Adrenal gland (tissue), 12 donors: ENCODE measurements around the gene TMUB2. TPM values are rescaled to one million over a fixed set of nuclear protein-coding genes. Genes with fewer than 3 reads are reported as not detected.
"Not testable (repeated sequence)": the region's sequence is repeated elsewhere in the genome, so short reads cannot be mapped to it uniquely, and the experiment has no call there.

ENCODE experiments used
- DNase-seq, 7 donors: peaks; one replicate each; pipeline ENCODE4 v3.0.0-alpha.2; 2019 to 2020
- H3K27ac ChIP-seq, 5 donors: fragments of 200-600 bp; sonication (generic) in 4 of 5; 1 replicate in 3 of 5; 2 replicates in 2 of 5; pipeline versions ENCODE4 v1.5.1 to v1.8.0; 2016 to 2020; ENCODE audit warnings: mild to moderate bottlenecking in 1 of 5
- H3K27me3 ChIP-seq: fragments of 200-600 bp; 2 replicates; pipeline ENCODE4 v1.8.0; 2021
- H3K36me3 ChIP-seq, 2 donors: fragments of 200-600 bp; replicated peaks in 1 of 2; 1 replicate in 1 of 2; 2 replicates in 1 of 2; pipeline versions ENCODE4 v1.5.1 to v1.8.0; 2018 to 2022
- H3K4me1 ChIP-seq, 2 donors: fragments of 200-600 bp; replicated peaks in 1 of 2; 1 replicate in 1 of 2; 2 replicates in 1 of 2; pipeline versions ENCODE4 v1.5.1 to v1.8.0; 2018 to 2021
- H3K4me3 ChIP-seq, 4 donors: fragments of 200-600 bp; sonication (generic) in 3 of 4; one replicate each; pipeline ENCODE4 v1.5.1; 2016 to 2018
- H3K9me3 ChIP-seq, 3 donors: fragments of 200-600 bp; sonication (generic) in 1 of 3; replicated peaks in 1 of 3; 1 replicate in 2 of 3; 2 replicates in 1 of 3; pipeline versions ENCODE4 v1.5.1 to v1.8.0; 2016 to 2021
- POLR2A ChIP-seq, 2 donors: fragments of 450-650 bp; IDR thresholded peaks; one replicate each; pipeline ENCODE4 v1.6.1; 2017; ENCODE audit warnings: antibody characterized with exemption in 2 of 2, mild to moderate bottlenecking in 2 of 2, moderate library complexity in 1 of 2
- WGBS, 4 donors: extraction: QIAGEN DNeasy Blood & Tissue Kit in 2 of 4; methylation state at CpG; one replicate each; pipeline versions ENCODE4 v1.1.5 to v1.1.7; 2013 to 2017; 5-methylcytosine and 5-hydroxymethylcytosine counted together
- intact Hi-C, 2 donors: fragments of 100-400 bp; cut with DNase I; formaldehyde crosslinking; loops; one replicate each; pipeline versions ENCODE4 v1.14.1 to v1.15.0; 2022 to 2023
- microRNA-seq, 3 donors: library from miRNA; unstranded; fragments of <30 nt; microRNA quantifications; one replicate each; pipeline ENCODE4, GENCODE V29; 2017 to 2020
- polyA plus RNA-seq, 3 donors: library from polyadenylated mRNA; stranded (reverse); fragments of 200-250 nt in 2 of 3; fragments of 350-450 nt in 1 of 3; fragmentation: Illumina TruSeq in 1 of 3; extraction: RNeasy Lipid Tissue Mini Kit (QIAGEN cat#74804) in 1 of 3; gene quantifications; one replicate each; pipeline ENCODE4 v1.2.3, GENCODE V29; 2013 to 2014
- small RNA-seq, 2 donors: library from RNA; depleted of rRNA; stranded (forward); fragments of <200 nt; gene quantifications; one replicate each; pipeline ENCODE3, GENCODE V24; 2016
- total RNA-seq, 9 donors: library from RNA; depleted of rRNA in 4 of 9; stranded (reverse); fragments of >200 nt in 4 of 9; fragments of 120-200 nt in 1 of 9; fragmentation: NEBNext Ultra II Directional in 1 of 9; extraction: Animal tissue kit (Norgen Biotek cat#: 25700) in 1 of 9; gene quantifications; one replicate each; pipeline versions ENCODE4 v1.1.0 to v1.2.4, GENCODE V29; 2013 to 2023
- TF ChIP-seq, protein P1 (sequence below), 6 experiments: fragments of 450-650 bp in 4 of 6; fragments of 200-600 bp in 2 of 6; sonication (generic) in 1 of 6; IDR thresholded peaks; 1 replicate in 5 of 6; 2 replicates in 1 of 6; pipeline versions ENCODE4 v1.5.1 to v1.8.0; 2016 to 2021; ENCODE audit warnings: antibody characterized with exemption in 6 of 6, mild to moderate bottlenecking in 2 of 6, moderate library complexity in 1 of 6
- donor health status: healthy with polysubstance abuse.
- donor health status: Bipolar disorder and iron deficiency.
- donor health status: DM: yes; HTN: yes; CAD: no.
- donor health status: DM: no; HTN: no; CAD: no.
- donor health status: DM: no; HTN: no; CAD: no.
- donor health status: DM: yes; HTN: yes; CAD: no.

TMUB2 gene
- total and polyA plus RNA-seq, 12 donors, result 21.8 to 89.3 (median 40.3) TPM

DNA sequence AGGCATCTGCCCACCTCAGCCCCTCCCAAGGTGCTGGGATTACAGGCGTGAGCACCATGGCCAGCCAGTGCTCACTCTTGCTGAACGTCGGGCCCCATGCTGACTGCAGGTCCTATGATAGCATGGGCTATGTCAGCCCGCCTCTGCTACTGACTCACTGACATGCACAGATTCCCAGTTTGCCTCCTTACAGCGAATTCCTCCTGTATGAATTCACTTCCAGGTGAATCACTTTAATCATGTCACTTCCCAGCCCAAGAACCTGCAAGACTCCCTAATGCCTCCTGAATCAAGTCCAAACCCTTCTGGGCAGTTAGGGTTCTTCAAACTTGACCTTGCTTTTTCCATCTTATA is 48.8 kb downstream of the TMUB2 start:
- WGBS, 4 donors, result 64 to 85% (median 78%) methylated on average over 5 of the region's 5 CpGs
- H3K9me3 ChIP-seq, result no peaks in the 10 kb centered on the region
- H3K27me3 ChIP-seq, result no peaks in the 10 kb centered on the region
- H3K36me3 ChIP-seq, result no peaks in the 10 kb centered on the region
- H3K27ac ChIP-seq, result peak overlapping the region in 2 of 5 donors; percentile 20 to 60
- DNase-seq, result peak in 1 of 7 donors; percentile 40
- peaks cover 0 to 8% of the 10 kb centered on the region in 2 donors for H3K4me1 ChIP-seq
- TF ChIP-seq, protein P1, sequence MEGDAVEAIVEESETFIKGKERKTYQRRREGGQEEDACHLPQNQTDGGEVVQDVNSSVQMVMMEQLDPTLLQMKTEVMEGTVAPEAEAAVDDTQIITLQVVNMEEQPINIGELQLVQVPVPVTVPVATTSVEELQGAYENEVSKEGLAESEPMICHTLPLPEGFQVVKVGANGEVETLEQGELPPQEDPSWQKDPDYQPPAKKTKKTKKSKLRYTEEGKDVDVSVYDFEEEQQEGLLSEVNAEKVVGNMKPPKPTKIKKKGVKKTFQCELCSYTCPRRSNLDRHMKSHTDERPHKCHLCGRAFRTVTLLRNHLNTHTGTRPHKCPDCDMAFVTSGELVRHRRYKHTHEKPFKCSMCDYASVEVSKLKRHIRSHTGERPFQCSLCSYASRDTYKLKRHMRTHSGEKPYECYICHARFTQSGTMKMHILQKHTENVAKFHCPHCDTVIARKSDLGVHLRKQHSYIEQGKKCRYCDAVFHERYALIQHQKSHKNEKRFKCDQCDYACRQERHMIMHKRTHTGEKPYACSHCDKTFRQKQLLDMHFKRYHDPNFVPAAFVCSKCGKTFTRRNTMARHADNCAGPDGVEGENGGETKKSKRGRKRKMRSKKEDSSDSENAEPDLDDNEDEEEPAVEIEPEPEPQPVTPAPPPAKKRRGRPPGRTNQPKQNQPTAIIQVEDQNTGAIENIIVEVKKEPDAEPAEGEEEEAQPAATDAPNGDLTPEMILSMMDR (IDR thresholded peaks at IDR 0.05), result no peak
- no peak for TF ChIP-seq POLR2A (IDR thresholded peaks at IDR 0.05)
- H3K4me3 ChIP-seq, result no peak overlapping the region
- intact Hi-C loops, result no loop called here

GRCh38 chr17:44236444-44236991 is 49.7 kb downstream of the TMUB2 start:
- WGBS, 4 donors, result 66 to 75% (median 70%) methylated on average over 5 of the region's 5 CpGs

DNA sequence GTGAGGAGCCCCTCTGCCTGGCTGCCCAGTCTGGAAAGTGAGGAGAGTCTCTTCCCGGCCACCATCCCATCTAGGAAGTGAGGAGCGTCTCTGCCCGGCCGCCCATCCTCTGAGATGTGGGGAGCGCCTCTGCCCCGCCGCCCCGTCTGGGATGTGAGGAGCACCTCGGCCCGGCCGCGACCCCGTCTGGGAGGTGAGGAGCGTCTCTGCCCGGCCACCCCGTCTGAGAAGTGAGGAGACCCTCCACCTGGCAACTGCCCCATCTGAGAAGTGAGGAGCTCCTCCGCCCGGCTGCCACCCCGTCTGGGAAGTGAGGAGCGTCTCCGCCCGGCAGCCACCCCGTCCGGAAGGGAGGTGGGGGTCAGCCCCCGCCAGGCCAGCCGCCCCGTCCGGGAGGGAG is 51.1 kb downstream of the TMUB2 start:
- DNase-seq, H3K4me3 ChIP-seq, H3K27me3 ChIP-seq, H3K4me1 ChIP-seq, H3K9me3 ChIP-seq, H3K36me3 ChIP-seq, H3K27ac ChIP-seq, intact Hi-C loops: not testable (repeated sequence)
- 84 to 97% (median 94%) methylated on average over 5 to 24 of the region's 28 CpGs for WGBS, 4 donors

More at GRCh38 chr17:44236444-44236991, 49.7 kb downstream of the TMUB2 start:
- no peaks in the 10 kb centered on the region for H3K27me3 ChIP-seq
- H3K4me3 ChIP-seq, result no peak overlapping the region
- peaks cover 0 to 8% of the 10 kb centered on the region in 2 donors for H3K4me1 ChIP-seq
- H3K36me3 ChIP-seq, result no peaks in the 10 kb centered on the region
- H3K27ac ChIP-seq, result no peak overlapping the region
- no peaks in the 10 kb centered on the region for H3K9me3 ChIP-seq
- DNase-seq, result no peak
- intact Hi-C loops, result no loop called here
- TF ChIP-seq POLR2A (IDR thresholded peaks at IDR 0.05), result no peak
- TF ChIP-seq, protein P1 (IDR thresholded peaks at IDR 0.05), result no peak

- Histone ChIP-seq H3K27me3 (no peaks in the 10 kb centered on the region), H3K36me3 (no peaks in the 10 kb centered on the region), H3K9me3 (no peaks in the 10 kb centered on the region), H3K4me3 (no peak overlapping the region), H3K27ac (no peak overlapping the region), H3K4me1 (peaks cover 0 to 5% of the 10 kb centered on the region in 2 donors)
- DNase-seq, result peak in 1 of 7 donors; percentile 9
- intact Hi-C loops, result no loop called here
- TF ChIP-seq, protein P1 (IDR thresholded peaks at IDR 0.05), result no peak
- no peak for TF ChIP-seq POLR2A (IDR thresholded peaks at IDR 0.05)
- WGBS, 4 donors, result 47 to 72% (median 69%) methylated on average over 6 of the region's 6 CpGs
These were observed 54.4 kb downstream of the TMUB2 start for GRCh38 chr17:44241106-44241624.

Small RNA genes lying within 50 kb of the gene (microRNA-seq; reads per million reads assigned to microRNA genes)
- 0 to 3.4 (median 1.5) reads per million in 3 donors for gene MIR6782

Small RNA genes lying within 50 kb of the gene (small RNA-seq; reads per million reads assigned to genes)
- 0 to 0.24 reads per million in 2 donors for gene MIR6782

Other genes starting within 250 kb of the TMUB2 start
- not detected for gene PPY, start 244.5 kb upstream of the TMUB2 start, total RNA-seq
- not detected for gene PPY, start 244.5 kb upstream of the TMUB2 start, polyA plus RNA-seq
- gene PYY, start 233.0 kb upstream of the TMUB2 start, total RNA-seq, result under 1 TPM in 1 of 9 donors, not detected in 8; 0.43 TPM
- gene PYY, start 233.0 kb upstream of the TMUB2 start, polyA plus RNA-seq, result not detected
- 1 to 10 TPM in 6 of 9 donors, under 1 TPM in 3; 0.22 to 4.4 (median 1.2) TPM for gene NAGS, start 182.3 kb upstream of the TMUB2 start, total RNA-seq
- under 1 TPM; 0.37 to 0.88 (median 0.72) TPM for gene NAGS, start 182.3 kb upstream of the TMUB2 start, polyA plus RNA-seq
- gene TMEM101, start 172.0 kb upstream of the TMUB2 start, total RNA-seq, result 10 to 100 TPM; 20.4 to 52.5 (median 37.2) TPM
- 10 to 100 TPM; 12.4 to 19.1 (median 12.7) TPM for gene TMEM101, start 172.0 kb upstream of the TMUB2 start, polyA plus RNA-seq
- gene LSM12, start 120.3 kb upstream of the TMUB2 start, total RNA-seq, result 10 to 100 TPM; 19.8 to 53.0 (median 37.7) TPM
- gene LSM12, start 120.3 kb upstream of the TMUB2 start, polyA plus RNA-seq, result 10 to 100 TPM; 28.9 to 54.7 (median 37.0) TPM
- gene G6PC3, start 116.2 kb upstream of the TMUB2 start, total RNA-seq, result 100 to 1,000 TPM in 2 of 9 donors, 10 to 100 TPM in 7; 51.2 to 114 (median 80.6) TPM
- gene G6PC3, start 116.2 kb upstream of the TMUB2 start, polyA plus RNA-seq, result 100 to 1,000 TPM in 2 of 3 donors, 10 to 100 TPM in 1; 95.0 to 254 (median 207) TPM
- gene HDAC5, start 63.3 kb upstream of the TMUB2 start, total RNA-seq, result 100 to 1,000 TPM in 3 of 9 donors, 10 to 100 TPM in 6; 15.1 to 144 (median 71.7) TPM
- 100 to 1,000 TPM in 1 of 3 donors, 10 to 100 TPM in 1, 1 to 10 TPM in 1; 4.8 to 102 (median 83.0) TPM for gene HDAC5, start 63.3 kb upstream of the TMUB2 start, polyA plus RNA-seq
- 1 to 10 TPM in 3 of 9 donors, under 1 TPM in 5, not detected in 1; 0.49 to 2.6 (median 0.91) TPM for gene HROB, start 45.0 kb upstream of the TMUB2 start, total RNA-seq
- gene HROB, start 45.0 kb upstream of the TMUB2 start, polyA plus RNA-seq, result 1 to 10 TPM in 2 of 3 donors, under 1 TPM in 1; 0.42 to 2.6 (median 1.5) TPM
- gene ASB16, start 16.3 kb upstream of the TMUB2 start, total RNA-seq, result under 1 TPM in 7 of 9 donors, not detected in 2; 0.22 to 0.83 (median 0.39) TPM
- gene ASB16, start 16.3 kb upstream of the TMUB2 start, polyA plus RNA-seq, result under 1 TPM; 0.13 to 0.48 (median 0.16) TPM
- gene ATXN7L3, start 12.9 kb downstream of the TMUB2 start, total RNA-seq, result 10 to 100 TPM; 21.3 to 61.4 (median 48.9) TPM
- gene ATXN7L3, start 12.9 kb downstream of the TMUB2 start, polyA plus RNA-seq, result 10 to 100 TPM; 19.6 to 81.4 (median 47.1) TPM
- gene UBTF, start 32.7 kb downstream of the TMUB2 start, total RNA-seq, result 10 to 100 TPM; 42.8 to 92.6 (median 65.5) TPM
- gene UBTF, start 32.7 kb downstream of the TMUB2 start, polyA plus RNA-seq, result 10 to 100 TPM; 37.1 to 80.6 (median 51.3) TPM
- 1 to 10 TPM in 2 of 9 donors, under 1 TPM in 2, not detected in 5; 0.15 to 8.5 (median 0.70) TPM for gene SLC4A1, start 81.2 kb downstream of the TMUB2 start, total RNA-seq
- under 1 TPM in 2 of 3 donors, not detected in 1; 0.13 to 0.16 TPM for gene SLC4A1, start 81.2 kb downstream of the TMUB2 start, polyA plus RNA-seq
- 10 to 100 TPM in 3 of 9 donors, 1 to 10 TPM in 6; 1.6 to 26.4 (median 8.8) TPM for gene RUNDC3A, start 121.6 kb downstream of the TMUB2 start, total RNA-seq
- 100 to 1,000 TPM in 1 of 3 donors, 10 to 100 TPM in 2; 19.3 to 133 (median 38.5) TPM for gene RUNDC3A, start 121.6 kb downstream of the TMUB2 start, polyA plus RNA-seq
- gene SLC25A39, start 137.9 kb downstream of the TMUB2 start, total RNA-seq, result 100 to 1,000 TPM; 112 to 192 (median 157) TPM
- 100 to 1,000 TPM in 2 of 3 donors, 10 to 100 TPM in 1; 100.0 to 262 (median 236) TPM for gene SLC25A39, start 137.9 kb downstream of the TMUB2 start, polyA plus RNA-seq
- gene GRN, start 158.3 kb downstream of the TMUB2 start, total RNA-seq, result 100 to 1,000 TPM in 8 of 9 donors, 10 to 100 TPM in 1; 79.0 to 721 (median 415) TPM
- gene GRN, start 158.3 kb downstream of the TMUB2 start, polyA plus RNA-seq, result 100 to 1,000 TPM in 1 of 3 donors, 10 to 100 TPM in 2; 91.7 to 111 (median 93.0) TPM
- 1 to 10 TPM in 7 of 9 donors, under 1 TPM in 2; 0.79 to 5.4 (median 2.6) TPM for gene FAM171A2, start 176.9 kb downstream of the TMUB2 start, total RNA-seq
- 1 to 10 TPM in 1 of 3 donors, under 1 TPM in 2; 0.13 to 2.7 (median 0.54) TPM for gene FAM171A2, start 176.9 kb downstream of the TMUB2 start, polyA plus RNA-seq
- gene ITGA2B, start 202.7 kb downstream of the TMUB2 start, total RNA-seq, result 1 to 10 TPM in 3 of 9 donors, under 1 TPM in 5, not detected in 1; 0.06 to 3.2 (median 0.72) TPM
- gene ITGA2B, start 202.7 kb downstream of the TMUB2 start, polyA plus RNA-seq, result 1 to 10 TPM in 1 of 3 donors, under 1 TPM in 2; 0.07 to 1.7 (median 0.88) TPM